ENCODE measurements around the gene CYTH2.
A peak's percentile ranks its signal among the peaks of the same experiment; 100 is the strongest.
"Not testable (repeated sequence)": the region's sequence is repeated elsewhere in the genome, so short reads cannot be mapped to it uniquely, and the experiment has no call there.

CYTH2 gene

GRCh38 chr19:48510421-48511268 is 41.5 kb downstream of the CYTH2 start:
- DNase-seq (ENCODE audit: insufficient read length, low spot score), result no peak
- peak; percentile 26 for FAIRE-seq

GRCh38 chr19:48511321-48511731 is 42.2 kb downstream of the CYTH2 start:
- FAIRE-seq (no peak), DNase-seq (ENCODE audit: insufficient read length, low spot score) (no peak)

GRCh38 chr19:48511800-48512503 is 42.8 kb downstream of the CYTH2 start, which contains the start of gene LMTK3:
Gene LMTK3, minus strand, starts transcription at chr19:48511835. Its CDS starts 259 bp downstream, at chr19:48511576.
- no peak for FAIRE-seq
- DNase-seq (ENCODE audit: insufficient read length, low spot score), result no peak

GRCh38 chr19:48512504-48513288 is 43.5 kb downstream of the CYTH2 start:
- no peak for DNase-seq (ENCODE audit: insufficient read length, low spot score)
- FAIRE-seq, result no peak

GRCh38 chr19:48513289-48514122 is 44.3 kb downstream of the CYTH2 start:
- DNase-seq (ENCODE audit: insufficient read length, low spot score), result peak; percentile 88
- FAIRE-seq, result peak; percentile 26

GRCh38 chr19:48514123-48514458 is 44.9 kb downstream of the CYTH2 start:
- DNase-seq (ENCODE audit: insufficient read length, low spot score) (no peak), FAIRE-seq (no peak)

- DNase-seq (ENCODE audit: insufficient read length, low spot score), result no peak
- FAIRE-seq, result no peak
These were observed 47.4 kb downstream of the CYTH2 start for GRCh38 chr19:48516536-48516935.

GRCh38 chr19:48518207-48518606 is 49.0 kb downstream of the CYTH2 start:
- no peak for FAIRE-seq
- DNase-seq (ENCODE audit: insufficient read length, low spot score), result no peak

- not testable (repeated sequence) for DNase-seq (ENCODE audit: insufficient read length, low spot score); FAIRE-seq
These were observed 50.3 kb downstream of the CYTH2 start for GRCh38 chr19:48519426-48519825.

- FAIRE-seq, result no peak
These were observed 51.0 kb downstream of the CYTH2 start for GRCh38 chr19:48520134-48520533.

GRCh38 chr19:48524221-48524620 is 55.1 kb downstream of the CYTH2 start:
- DNase-seq (ENCODE audit: insufficient read length, low spot score), result no peak
- no peak for FAIRE-seq

More at GRCh38 chr19:48520134-48520533, 51.0 kb downstream of the CYTH2 start:
- DNase-seq (ENCODE audit: insufficient read length, low spot score), result no peak

GRCh38 chr19:48524732-48525131 is 55.6 kb downstream of the CYTH2 start:
- no peak for FAIRE-seq
- DNase-seq (ENCODE audit: insufficient read length, low spot score), result no peak

- FAIRE-seq, result no peak
These were observed 60.0 kb downstream of the CYTH2 start for GRCh38 chr19:48529156-48529555.

GRCh38 chr19:48530066-48530720 is 61.0 kb downstream of the CYTH2 start:
- DNase-seq (ENCODE audit: insufficient read length, low spot score) (no peak), FAIRE-seq (no peak)

More at GRCh38 chr19:48529156-48529555, 60.0 kb downstream of the CYTH2 start:
- DNase-seq (ENCODE audit: insufficient read length, low spot score), result no peak

- FAIRE-seq (no peak), DNase-seq (ENCODE audit: insufficient read length, low spot score) (no peak)
These were observed 61.6 kb downstream of the CYTH2 start for GRCh38 chr19:48530770-48531169.

Measured in GM19239 (cell line).